GM21515 (cell line): ENCODE results near the gene DYRK3.
A peak's percentile ranks its signal among the peaks of the same experiment; 100 is the strongest.

Experiments used
- ATAC-seq: cut with Tn5 transposase; IDR thresholded peaks from one replicate; pipeline ENCODE4 v1.9.1; 2021; ENCODE audit not compliant: unreplicated experiment

The DYRK3 gene

GRCh38 chr1:206681359-206681758 is 46.0 kb downstream of the DYRK3 start:
- no peak for ATAC-seq

GRCh38 chr1:206682111-206682510 is 46.8 kb downstream of the DYRK3 start:
- ATAC-seq = no peak

GRCh38 chr1:206683313-206683712 is 48.0 kb downstream of the DYRK3 start:
- ATAC-seq = no peak

- ATAC-seq = no peak
Observed at GRCh38 chr1:206684003-206684402, 48.7 kb downstream of the DYRK3 start.

- peak; percentile 35 for ATAC-seq
Observed at GRCh38 chr1:206684478-206685333, 49.4 kb downstream of the DYRK3 start, which contains the start of gene MAPKAPK2. TSS of gene MAPKAPK2 (plus strand) at chr1:206684905. CDS start at chr1:206685230, 325 bp downstream.

- no peak for ATAC-seq
Observed at GRCh38 chr1:206685334-206685768, 50.0 kb downstream of the DYRK3 start.

- no peak for ATAC-seq
Observed at GRCh38 chr1:206685769-206686477, 50.6 kb downstream of the DYRK3 start.

GRCh38 chr1:206686478-206687249 is 51.3 kb downstream of the DYRK3 start:
- ATAC-seq = peak; percentile 34

- ATAC-seq = no peak
Observed at GRCh38 chr1:206687251-206687914, 52.0 kb downstream of the DYRK3 start.

- no peak for ATAC-seq
Observed at GRCh38 chr1:206687915-206688442, 52.6 kb downstream of the DYRK3 start.

- no peak for ATAC-seq
Observed at GRCh38 chr1:206690516-206690915, 55.2 kb downstream of the DYRK3 start.

GRCh38 chr1:206691604-206692003 is 56.3 kb downstream of the DYRK3 start:
- no peak for ATAC-seq

- no peak for ATAC-seq
Observed at GRCh38 chr1:206693029-206693428, 57.7 kb downstream of the DYRK3 start.

- ATAC-seq = no peak
Observed at GRCh38 chr1:206693592-206693991, 58.3 kb downstream of the DYRK3 start.

- no peak for ATAC-seq
Observed at GRCh38 chr1:206694171-206695124, 59.1 kb downstream of the DYRK3 start.

- ATAC-seq = no peak
Observed at GRCh38 chr1:206695733-206696132, 60.4 kb downstream of the DYRK3 start.

- no peak for ATAC-seq
Observed at GRCh38 chr1:206696812-206697585, 61.7 kb downstream of the DYRK3 start.

GRCh38 chr1:206698011-206698410 is 62.7 kb downstream of the DYRK3 start:
- ATAC-seq = no peak
